NCI-H526 treated with DMSO at 0.1 percent for 48 hours (cell line): Measurements from ENCODE around the gene OPALIN.

ENCODE experiments used
- DNase-seq: peaks from one replicate; lab custom pipeline; 2025; lab: John Stamatoyannopoulos, UW

Gene OPALIN

DNA sequence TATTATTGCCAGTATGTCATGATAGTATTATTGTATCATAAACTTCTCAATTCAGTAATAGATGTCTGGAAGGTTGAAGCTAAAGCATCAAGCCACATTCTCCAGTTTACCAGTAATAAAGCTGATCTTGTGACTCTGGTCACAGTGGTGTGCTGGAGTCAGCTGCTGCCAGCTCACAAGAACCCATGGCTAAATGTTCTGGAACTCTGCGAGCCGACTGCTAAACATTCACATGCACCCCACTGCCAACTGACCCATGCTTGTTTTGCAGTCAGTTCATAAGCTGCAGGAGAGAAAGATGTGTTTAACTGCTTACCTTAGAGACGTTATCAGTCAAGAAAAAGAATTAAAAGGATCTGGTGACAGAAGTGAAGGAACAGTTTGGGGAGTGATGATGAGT lies 60.4 kb downstream of the OPALIN start:
- no peak for DNase-seq

DNA sequence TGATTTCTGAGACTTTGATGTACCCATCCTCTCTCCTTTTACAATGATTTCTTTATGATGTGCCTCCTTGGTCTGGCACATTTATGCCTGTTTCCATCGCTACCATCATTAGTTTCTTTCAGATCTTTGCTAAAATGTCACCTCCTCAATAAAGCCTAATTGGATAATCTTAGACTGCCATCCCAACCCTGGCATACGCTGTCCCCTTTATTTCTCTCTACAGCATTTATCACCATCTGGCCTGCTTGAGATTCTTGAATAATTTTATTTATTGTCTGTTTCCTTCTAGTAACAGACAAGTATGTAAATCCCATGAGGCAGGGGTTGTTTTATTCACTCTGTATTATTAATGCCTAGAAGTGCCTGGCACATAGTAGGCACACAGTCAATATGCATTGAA lies 61.3 kb downstream of the OPALIN start:
- no peak for DNase-seq

DNA sequence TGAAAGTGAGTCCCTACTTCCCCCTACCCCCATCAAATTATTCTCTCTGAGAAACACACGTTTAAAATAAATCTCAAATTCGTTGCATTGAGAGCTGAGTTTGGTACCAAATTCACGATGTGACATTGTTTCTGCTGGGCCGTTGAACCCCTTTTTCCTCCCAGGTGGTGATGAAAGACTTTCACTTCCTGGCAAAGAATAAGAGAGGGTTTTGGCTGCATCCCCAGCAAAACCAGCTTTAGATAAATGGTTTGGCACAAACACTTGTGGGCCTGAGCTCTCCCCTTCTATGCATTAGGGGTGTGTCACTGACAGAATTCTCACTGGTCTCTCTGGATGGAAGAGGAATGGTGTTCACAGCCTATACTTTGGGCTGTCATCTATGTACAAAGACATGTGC lies 63.3 kb downstream of the OPALIN start:
- no peak for DNase-seq
